ENCODE results near the gene SUMO3.

The SUMO3 gene

DNA sequence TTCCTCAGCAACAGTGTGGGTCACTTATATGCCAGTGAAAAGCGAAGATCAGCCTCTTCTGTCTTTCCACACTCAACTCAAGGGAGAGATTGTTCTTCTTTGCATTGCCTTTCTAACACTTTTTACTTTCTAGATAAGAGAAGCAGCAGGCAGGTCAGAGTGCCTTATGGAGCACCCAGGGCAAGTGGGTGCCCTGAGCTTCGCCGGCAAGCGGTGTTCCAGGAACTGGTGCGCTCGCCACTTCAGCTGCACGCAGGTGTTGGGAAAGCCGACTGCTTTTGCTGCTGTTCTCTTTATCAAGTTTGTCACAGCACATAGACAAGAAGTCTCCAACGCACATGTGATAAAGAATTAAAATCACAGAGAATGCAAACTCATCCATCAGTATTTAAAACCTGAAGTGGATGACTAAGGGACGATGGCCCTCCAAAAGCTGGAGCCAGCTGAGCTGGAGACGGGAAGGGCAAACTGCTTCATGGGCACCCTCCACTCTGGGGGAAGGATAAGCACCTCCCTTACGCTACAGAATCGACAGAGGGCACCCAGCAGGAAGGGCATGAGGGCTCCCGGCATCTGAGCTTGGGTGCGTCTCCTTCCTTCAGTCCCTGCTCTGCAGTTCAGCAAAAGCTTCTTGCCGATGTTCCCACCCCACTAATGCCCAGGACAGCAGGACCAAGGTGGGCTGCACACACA lies 36.9 kb downstream of the SUMO3 start:
- DNase-seq (ENCODE audit: extremely low read depth in 1 of 2, low read depth in 1 of 2): no peak

DNA sequence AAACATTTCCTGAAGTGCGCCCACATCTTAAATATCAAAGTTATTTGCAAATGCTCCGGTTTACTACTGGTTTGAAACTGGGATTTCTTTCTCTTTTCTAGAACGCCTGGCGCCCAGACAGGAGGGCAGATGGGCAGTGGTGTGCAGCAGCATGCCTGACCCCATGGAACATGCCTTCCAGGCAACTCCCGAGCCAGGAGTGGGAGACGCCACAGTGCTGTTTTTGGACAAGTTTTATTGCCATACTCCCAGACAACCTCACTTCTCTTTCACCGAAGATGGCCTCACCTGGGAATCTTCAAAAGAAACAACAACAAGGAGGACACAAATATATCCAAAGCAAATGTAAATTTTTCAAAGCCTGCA lies 37.7 kb downstream of the SUMO3 start:
- no peak for DNase-seq (ENCODE audit: extremely low read depth in 1 of 2, low read depth in 1 of 2)

DNA sequence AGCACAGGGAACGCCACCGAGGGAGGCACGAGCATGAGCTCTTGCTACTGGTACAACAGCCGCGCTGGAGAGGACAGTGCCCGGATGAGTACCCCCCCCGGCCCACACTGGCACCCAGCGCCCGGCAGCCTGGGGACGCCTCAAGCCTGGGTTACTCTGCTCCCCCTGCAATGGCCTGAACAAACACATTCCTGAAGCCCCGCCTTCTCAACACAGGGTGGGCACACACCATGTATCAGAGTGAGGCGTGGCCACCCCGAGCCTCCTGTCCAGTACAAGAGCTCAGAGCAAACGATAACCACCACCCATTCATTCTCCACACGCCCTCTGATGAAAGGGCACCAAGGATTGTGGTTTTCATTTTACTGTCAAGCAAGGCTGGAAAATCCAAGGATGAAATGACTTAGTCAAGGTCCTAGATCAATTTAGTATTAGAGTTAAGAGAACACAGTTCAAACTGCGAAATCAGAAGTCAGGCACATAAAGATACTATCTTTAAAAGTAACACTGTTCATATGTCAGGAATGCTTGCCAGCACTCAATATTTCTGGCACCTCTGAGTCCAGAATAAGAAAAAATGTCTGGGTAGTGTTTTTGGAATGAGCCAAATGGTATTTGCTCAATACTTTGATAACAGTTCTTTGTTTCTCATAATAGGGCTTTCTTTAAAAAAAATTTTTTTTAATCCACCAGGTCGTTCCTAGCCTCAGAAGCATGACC lies 38.3 kb downstream of the SUMO3 start:
- DNase-seq (ENCODE audit: extremely low read depth in 1 of 2, low read depth in 1 of 2): no peak

DNA sequence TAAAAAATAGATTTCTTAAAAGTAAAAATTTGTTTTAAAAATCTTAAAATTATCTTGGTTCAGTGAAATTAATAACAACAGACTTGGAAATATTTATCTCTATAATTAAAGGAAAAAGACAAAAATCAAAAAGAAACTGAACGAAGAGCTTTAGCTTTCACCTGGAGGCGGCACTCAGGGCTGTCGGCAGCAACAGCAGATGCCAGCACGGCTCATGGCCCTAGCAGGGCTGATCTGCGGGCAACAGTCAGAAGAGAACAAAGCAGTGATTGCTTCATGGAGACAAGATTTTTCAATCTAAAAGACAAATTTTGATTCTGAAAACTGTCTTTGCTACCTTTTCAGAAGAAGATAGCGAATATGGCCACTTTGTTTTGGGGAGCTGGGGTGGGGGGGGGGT lies 38.9 kb downstream of the SUMO3 start:
- no peak for DNase-seq (ENCODE audit: extremely low read depth in 1 of 2, low read depth in 1 of 2)

DNA sequence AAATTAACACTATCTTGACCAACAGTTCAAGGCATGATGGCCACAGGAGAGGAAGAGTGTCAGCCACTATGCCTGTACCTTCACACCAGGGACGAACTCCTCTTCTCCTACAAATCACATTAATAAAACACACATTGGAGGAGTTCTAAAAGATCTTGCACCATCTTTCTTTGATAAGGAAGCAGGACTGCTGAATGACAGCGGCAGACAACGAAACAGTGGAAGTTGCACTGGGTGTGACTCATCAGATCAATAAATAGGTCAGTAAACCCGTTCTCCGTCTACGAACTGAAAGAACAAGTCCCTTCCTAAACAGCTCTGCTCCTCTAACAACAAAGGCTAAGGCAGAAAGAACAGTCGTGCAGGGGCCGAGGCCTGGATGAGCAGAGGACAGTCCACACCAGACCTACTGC lies 39.4 kb downstream of the SUMO3 start:
- DNase-seq (ENCODE audit: extremely low read depth in 1 of 2, low read depth in 1 of 2): no peak

DNA sequence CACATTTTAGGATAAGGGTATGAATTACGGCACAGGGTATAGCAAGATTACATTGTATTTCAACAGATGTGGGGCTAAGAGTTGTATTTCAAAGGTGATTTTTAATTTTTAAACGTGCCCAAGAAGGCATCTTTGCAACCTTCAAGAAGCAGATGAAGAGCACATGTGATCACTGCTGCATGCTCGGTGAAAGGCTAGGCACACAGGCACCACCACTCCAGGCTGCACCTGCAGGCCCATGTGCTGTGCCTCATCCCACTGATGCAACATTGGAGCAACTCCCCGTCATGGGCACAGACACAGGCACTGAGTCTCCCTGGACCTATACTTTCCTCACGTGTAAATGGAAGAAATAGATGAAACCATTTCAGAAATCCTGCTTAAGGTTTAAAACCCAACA lies 39.8 kb downstream of the SUMO3 start:
- no peak for DNase-seq (ENCODE audit: extremely low read depth in 1 of 2, low read depth in 1 of 2)

DNA sequence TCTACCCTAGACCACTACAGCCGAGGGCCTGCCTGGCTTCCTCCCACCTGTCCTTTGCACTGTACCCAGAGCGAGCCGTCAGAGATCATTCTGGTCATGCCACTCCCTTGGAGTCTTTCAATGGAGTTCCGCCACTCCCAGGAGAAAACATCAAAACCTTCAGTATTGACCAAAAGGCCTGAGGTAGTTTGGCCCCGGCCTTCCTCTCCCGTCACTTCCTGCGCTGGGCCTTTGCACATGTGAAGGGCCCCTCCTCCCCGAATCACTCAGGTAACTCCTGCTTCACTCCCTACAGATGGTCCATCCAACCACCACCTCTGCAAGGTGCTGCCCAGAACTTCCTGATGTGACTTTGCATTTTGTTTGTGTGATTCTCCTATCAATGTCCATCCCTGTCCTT lies 42.9 kb downstream of the SUMO3 start:
- DNase-seq (ENCODE audit: extremely low read depth in 1 of 2, low read depth in 1 of 2): no peak

DNA sequence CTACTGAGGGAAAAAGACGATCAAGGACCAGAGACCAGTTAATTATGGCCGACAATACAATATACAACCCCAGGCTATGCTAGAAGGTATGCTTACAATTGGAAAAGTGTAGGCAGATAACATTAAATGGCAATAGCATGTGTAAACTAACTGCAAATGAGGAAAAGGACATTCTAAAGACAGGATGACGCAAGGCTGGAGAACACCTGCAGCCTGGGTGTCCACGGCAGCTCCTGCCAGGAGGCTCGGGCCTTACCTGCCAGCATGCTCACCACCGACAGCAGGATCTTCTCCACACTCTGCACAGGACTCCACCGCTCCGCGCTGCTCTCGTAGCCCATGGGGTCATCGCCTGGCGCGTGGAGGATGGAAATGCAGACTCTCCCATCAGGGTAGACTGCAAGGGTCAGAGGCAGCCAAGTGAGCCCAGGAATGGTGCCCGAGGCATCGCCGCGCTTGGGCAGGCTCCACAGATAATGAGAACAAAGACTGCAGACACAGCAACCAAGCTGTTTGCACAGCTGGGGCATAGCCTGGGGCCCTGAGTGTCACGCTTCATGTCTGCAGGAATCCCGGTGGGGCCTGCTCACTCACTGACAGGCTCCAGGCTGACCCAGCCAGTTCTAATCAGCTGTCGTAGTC lies 44.5 kb downstream of the SUMO3 start:
- no peak for DNase-seq (ENCODE audit: extremely low read depth in 1 of 2, low read depth in 1 of 2)

DNA sequence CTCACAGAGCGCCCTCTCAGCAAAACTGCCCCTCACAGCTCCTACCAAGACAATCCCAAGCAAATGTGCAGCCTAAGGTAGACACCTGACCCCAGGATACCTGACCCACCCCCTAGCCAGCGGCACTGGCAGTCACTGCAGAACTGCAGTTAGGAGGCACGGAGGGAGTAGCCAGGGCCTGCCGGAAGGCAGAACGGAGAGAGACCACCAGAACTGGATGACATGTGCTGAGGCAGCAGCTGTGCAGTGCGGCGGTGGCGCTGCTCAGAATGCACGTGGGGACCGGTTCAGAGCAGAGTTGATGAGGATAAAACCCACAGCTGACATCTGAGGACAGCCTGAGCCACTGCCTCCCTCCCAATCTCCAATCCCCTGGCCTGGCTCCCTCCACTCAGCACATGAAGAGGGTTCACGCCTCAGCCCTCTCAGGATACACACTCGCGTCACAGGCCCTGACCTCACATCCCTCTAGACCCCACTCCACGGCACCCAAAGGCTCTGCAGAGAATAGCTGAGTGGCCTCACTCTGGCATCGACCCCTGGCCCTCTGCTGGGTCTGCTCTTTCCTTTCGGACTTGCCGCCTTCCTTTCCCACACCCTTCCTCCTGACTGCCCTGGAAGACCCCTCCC lies 45.9 kb downstream of the SUMO3 start:
- no peak for DNase-seq (ENCODE audit: extremely low read depth in 1 of 2, low read depth in 1 of 2)

DNA sequence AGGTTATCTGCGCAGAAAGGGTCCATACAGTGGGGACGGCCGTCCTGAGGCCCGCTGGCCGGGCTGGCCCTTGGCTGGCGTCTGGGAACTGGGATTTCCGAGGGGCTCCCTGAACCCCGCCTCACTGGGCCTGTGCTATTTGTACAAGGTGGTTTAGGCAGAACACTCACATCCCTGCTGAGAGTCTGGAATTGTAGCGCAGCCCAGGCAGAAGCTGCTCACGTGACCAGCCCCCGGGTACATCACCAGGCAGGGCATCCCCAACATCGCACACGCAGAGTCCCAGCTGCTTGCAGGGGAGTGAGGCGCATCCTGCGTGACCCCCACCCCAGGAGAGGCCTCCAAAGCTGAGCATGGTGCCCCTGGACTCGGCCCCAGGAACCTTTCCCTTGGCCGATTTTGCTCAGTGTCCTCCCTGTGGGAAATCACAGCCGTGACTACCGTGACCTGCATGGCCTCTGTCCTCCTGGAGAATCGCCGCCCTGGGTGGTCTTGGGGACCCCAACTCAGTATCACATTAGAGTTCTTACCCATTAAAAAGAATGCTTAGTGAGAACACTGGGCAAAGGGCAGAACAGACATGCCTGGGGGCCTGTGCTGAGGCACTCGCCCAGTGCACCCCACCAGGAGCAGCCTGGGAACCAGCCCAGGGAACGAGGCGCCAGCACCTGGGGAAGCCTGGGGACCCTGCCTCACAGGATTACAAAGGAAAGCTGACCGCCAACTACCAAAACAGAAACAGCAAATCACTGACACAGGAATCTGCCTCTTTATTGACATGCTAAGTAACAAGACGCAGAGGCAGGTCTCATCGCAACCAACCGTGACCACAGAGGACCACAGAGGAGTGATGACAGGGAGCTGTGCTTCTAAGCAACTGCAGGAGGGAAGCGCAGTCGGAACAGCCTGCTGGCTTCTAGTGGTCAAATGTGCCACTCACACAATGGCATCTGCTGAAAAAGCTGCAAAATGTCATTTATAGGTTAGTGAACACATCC lies 49.7 kb downstream of the SUMO3 start:
- DNase-seq (ENCODE audit: extremely low read depth in 1 of 2, low read depth in 1 of 2): no peak

DNA sequence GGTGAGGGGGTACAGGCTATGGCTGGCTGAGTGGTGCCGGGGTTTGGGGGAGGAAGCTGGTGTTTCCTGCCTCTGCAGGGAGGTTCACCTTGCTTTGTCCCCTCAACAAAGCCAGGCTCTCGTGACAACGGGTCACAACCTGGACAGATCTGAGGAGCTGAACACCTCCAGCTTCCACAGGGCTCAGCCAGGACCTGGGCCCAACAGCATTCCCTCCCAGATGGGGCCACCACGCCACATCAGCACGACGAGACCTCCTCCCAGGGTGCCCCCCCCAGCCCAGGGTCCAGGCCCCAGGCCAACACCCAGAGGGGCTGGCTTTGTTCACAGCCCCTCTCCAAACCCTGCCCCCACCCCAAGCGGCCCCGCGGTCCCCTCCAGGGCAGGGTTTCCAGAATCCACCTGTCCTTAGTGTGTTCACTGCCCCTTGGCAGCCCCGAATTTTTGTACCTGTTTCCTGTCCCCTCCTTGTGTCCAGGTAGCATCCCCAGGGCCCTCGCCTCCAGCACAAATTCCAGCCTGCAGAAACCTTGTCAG lies 51.0 kb downstream of the SUMO3 start:
- no peak for DNase-seq (ENCODE audit: extremely low read depth in 1 of 2, low read depth in 1 of 2)

DNA sequence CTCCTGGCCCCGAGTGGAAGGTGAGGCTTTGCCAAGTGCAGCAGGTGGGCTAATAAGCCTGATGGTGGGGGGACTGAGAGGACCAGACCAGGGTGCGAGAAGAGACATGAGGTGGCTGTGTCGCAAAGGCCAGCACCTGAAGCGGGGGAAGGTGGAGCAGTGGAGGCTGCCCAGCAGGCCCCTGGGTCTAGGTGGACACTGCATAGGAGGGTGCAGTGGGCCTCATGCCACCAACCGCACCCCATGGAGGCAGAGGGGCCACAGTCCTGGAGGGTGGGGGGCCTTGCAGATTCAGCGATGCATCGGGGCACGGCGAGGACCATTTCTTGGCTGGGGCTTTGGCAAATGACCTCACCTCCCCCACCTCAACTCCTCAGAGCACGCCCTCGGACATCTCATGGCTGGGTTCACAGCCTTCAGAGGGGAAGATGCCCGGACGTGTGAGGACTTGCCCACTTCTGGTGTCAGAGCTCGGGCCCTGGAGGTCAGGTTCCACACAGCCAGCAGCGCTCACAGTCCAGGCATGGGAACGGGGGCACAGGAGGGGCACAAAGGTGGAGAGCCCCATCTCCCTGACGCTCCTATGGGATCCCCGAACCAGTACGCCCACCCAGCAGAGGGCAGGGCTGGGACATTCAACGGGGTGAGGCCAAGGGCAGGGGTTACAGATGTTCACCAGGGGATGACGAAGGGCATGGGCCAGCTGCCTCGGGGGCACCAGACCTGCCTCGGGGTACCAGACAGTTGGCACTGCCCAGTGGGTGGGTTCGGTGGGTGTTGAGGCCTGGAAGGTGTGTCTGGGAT lies 51.6 kb downstream of the SUMO3 start:
- no peak for DNase-seq (ENCODE audit: extremely low read depth in 1 of 2, low read depth in 1 of 2)

DNA sequence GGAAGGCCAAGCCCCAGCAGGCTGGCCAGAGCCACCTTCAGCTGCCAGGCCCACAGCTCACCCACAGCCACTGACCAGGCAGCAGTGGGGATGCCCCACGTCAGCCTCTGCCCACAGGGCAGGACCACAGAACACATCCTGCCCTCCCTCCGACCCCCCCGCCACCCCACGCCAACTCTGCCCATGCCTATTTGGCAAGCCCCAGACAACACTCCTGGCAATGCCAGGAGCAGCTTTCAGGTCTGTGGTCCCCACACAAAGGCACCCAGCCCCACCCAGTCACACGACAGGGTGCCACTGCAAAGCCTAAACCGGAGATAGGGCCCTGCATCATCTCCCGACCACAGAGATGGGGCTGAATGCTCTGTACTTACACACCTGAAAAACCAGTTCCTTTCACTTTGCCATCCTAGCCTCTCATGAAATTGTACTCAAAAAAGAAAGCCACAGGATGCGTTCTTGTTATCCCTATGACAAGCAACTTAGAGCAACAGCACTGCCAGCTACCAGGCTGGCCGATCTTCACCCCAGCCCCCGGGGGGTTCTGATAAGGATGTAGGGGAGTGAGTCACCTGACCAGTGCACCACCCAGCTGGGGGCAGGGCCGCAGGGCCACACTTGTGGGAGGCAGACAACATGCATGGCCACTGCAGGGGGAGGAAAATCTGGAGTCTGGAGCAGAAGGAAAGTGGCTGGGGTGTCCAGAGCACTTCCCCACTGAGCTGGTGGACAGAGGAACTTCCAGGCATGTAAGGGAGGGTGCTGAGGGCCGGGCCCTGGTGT lies 52.4 kb downstream of the SUMO3 start:
- DNase-seq (ENCODE audit: extremely low read depth in 1 of 2, low read depth in 1 of 2): peak; percentile 10 to 12

DNA sequence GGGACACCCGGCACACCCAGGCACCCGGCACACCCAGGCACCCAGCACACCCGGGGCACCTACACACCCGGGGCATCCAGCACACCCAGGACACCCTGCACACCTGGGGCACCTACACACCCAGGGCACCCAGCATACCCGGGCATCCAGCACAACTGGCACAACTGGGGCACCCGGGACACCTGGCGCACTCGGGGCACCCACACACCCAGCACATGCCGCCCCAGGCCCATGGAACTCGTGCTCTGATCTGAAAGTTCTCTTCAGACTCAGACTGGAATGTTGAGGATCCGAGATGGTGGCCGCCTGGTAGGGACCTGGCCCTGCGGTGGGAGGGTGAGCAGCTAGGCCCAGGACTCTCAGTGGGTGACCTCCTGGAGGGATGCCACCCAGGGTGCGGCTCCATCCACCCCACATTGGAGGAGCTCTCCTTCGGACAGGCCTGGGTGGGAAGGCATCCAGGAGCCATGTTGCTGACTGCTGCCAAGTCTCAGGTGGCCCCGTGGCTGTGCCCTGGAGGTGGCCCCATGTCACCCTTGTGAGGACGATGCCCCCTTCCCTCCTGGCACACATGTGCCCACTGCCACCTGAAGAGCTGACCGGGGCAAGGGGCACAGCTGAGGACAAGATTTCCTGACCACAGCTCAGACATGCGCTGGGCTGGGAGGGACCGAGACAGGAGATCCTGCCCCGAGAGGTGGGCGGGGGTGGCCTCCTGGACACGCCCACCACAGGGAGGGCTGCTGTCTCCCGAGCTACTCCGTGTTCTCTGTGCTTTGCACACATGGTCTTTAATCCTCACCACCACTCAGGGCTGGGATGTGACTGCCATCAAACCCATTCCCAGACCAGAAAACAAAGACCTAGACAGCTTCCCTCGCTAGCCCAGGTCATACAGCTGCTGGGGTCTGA lies 53.3 kb downstream of the SUMO3 start:
- no peak for DNase-seq (ENCODE audit: extremely low read depth in 1 of 2, low read depth in 1 of 2)

DNA sequence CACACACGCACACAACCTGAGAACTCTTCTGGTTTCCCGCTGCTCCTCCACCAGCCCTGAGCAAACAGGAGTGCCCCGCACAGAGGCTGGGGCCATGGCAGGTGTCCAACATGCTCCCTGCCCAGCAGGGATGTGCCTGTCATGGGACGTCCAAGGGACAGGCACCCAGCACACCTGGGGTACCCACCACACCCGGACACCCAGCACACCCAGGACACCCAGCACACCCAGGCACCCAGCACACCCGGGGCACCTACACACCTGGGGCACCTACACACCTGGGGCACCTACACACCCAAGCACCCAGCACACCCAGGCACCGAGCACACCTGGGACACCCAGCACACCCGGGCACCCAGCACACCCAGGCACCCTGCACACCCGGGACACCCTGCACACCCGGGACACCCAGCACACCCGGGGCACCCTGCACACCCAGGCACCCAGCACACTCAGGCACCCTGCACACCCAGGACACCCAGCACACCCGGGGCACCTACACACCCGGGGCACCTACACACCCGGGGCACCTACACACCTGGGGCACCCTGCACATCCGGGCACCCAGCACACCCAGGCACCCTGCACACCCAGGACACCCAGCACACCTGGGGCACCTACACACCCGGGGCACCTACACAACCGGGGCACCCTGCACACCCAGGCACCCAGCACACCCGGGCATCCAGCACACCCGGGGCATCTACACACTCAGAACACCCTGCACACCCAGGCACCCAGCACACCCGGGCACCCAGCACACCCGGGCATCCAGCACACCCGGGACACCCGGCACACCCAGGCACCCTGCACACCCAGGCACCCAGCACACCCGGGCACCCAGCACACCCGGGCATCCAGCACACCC lies 54.2 kb downstream of the SUMO3 start:
- no peak for DNase-seq (ENCODE audit: extremely low read depth in 1 of 2, low read depth in 1 of 2)

DNA sequence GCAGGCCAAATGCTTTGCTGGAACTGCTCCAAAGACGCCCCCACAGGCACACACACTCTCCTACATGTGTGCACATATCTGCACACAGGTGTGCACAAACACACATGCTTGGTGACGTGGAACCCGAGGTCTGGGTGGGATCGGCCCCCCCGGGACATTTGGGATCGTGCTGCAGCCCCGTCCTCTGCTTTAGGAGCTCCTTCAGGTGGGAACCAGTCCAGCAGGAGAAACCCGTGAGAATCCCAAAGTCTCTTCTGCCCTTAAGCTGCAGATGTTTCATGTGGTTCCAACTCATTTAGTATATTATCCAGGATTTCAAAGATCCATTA lies 54.8 kb downstream of the SUMO3 start:
- no peak for DNase-seq (ENCODE audit: extremely low read depth in 1 of 2, low read depth in 1 of 2)
